K562 (cell line): ENCODE results near the gene PGM5. TPM values are rescaled to one million over a fixed set of nuclear protein-coding genes. Genes with fewer than 3 reads are reported as not detected.

Experiments used
- ATAC-seq: fragments of 200-7000 bp; cut with Tn5 transposase; 3 replicates; pipeline ENCODE4 v1.9.1; 2020; ENCODE audit warnings: moderate library complexity
- BruUV-seq: library from RNA; stranded (reverse); fragments of 400-500 nt; replicated peaks from 2 replicates; lab custom pipeline; 2021; lab: Mats Ljungman, UMichigan
- CTCF ChIA-PET: fragments of 300-600 bp; formaldehyde crosslinking; extraction: SDS; loops from one replicate; lab custom pipeline; 2021; ENCODE audit warnings: low intra/inter-chr PET ratio; lab: Yijun Ruan, JAX
- POLR2A ChIA-PET: fragments of 300-600, 350-650 bp; sonication (Branson Sonifier 250); formaldehyde crosslinking; extraction: SDS; loops from one replicate; lab custom pipeline; 2021; ENCODE audit warnings: antibody characterized with exemption, inconsistent platforms; lab: Yijun Ruan, JAX
- DNase-seq, 4 experiments: peaks; one replicate each; pipeline versions ENCODE4 v3.0.0 to v3.0.0-alpha.2; 2011 to 2018; ENCODE audit warnings: low spot score in 3 of 4, mixed read lengths in 3 of 4; ENCODE audit errors: extremely low read depth in 1 of 4
- FAIRE-seq: peaks from 2 replicates; lab custom pipeline; 2011; peaks lifted over from hg19 to GRCh38; lab: Jason Lieb, UNC
- H2AFZ ChIP-seq: 2 replicates; pipeline ENCODE4 v1.6.0; 2011; ENCODE audit warnings: low read depth, low read length, control low read depth, inconsistent platforms
- H3K27ac ChIP-seq: fragments of 200-600 bp; 3 replicates; pipeline ENCODE4 v1.8.0; 2011; ENCODE audit warnings: low read depth, mild to moderate bottlenecking, control low read depth, inconsistent platforms, low read length, moderate library complexity, mixed read lengths; ENCODE audit errors: extremely low read depth
- H3K27me3 ChIP-seq, 2 experiments: fragments of 300-600 bp in 1 of 2; 2 replicates in 1 of 2; 3 replicates in 1 of 2; pipeline versions ENCODE4 v1.6.0 to v1.8.0; 2011; ENCODE audit warnings: inconsistent platforms in 2 of 2, low read length in 2 of 2, mild to moderate bottlenecking in 1 of 2, mixed read lengths in 1 of 2, moderate library complexity in 1 of 2; ENCODE audit not compliant: control insufficient read depth in 2 of 2, insufficient read depth in 2 of 2
- H3K36me3 ChIP-seq: fragments of 300-600 bp; 3 replicates; pipeline ENCODE4 v1.8.0; 2011; ENCODE audit warnings: mild to moderate bottlenecking, low read length, inconsistent platforms; ENCODE audit not compliant: control insufficient read depth, insufficient read depth
- H3K4me1 ChIP-seq, 2 experiments: fragments of 200-600 bp in 1 of 2; replicated peaks in 1 of 2; 2 replicates in 1 of 2; 3 replicates in 1 of 2; pipeline versions ENCODE4 v1.5.1 to v1.8.0; 2011; ENCODE audit warnings: inconsistent platforms in 2 of 2, low read length in 2 of 2, mild to moderate bottlenecking in 1 of 2, mixed read lengths in 1 of 2, moderate library complexity in 1 of 2; ENCODE audit not compliant: control insufficient read depth in 2 of 2, insufficient read depth in 2 of 2
- H3K4me2 ChIP-seq: 2 replicates; pipeline ENCODE4 v1.6.1; 2011; ENCODE audit warnings: low read length, control low read depth, inconsistent platforms, mixed read lengths; ENCODE audit not compliant: insufficient read depth
- H3K4me3 ChIP-seq: fragments of 200-600 bp; sonication (generic), shearing (Covaris generic); 2 replicates; pipeline ENCODE4 v1.5.1; 2016; ENCODE audit warnings: control low read depth, inconsistent platforms
- H3K79me2 ChIP-seq: fragments of 200-600 bp; 3 replicates; pipeline ENCODE4 v1.8.0; 2011; ENCODE audit warnings: low read length, inconsistent platforms; ENCODE audit not compliant: control insufficient read depth, insufficient read depth
- H3K9ac ChIP-seq, 2 experiments: 2 replicates each; pipeline versions ENCODE4 v1.6.0 to v1.6.1; 2011; ENCODE audit warnings: low read depth in 2 of 2, low read length in 2 of 2, control low read depth in 1 of 2, inconsistent platforms in 1 of 2, mild to moderate bottlenecking in 1 of 2, mixed read lengths in 1 of 2; ENCODE audit not compliant: insufficient read depth in 1 of 2
- H3K9me1 ChIP-seq: one replicate; pipeline ENCODE4 v1.6.0; 2011; ENCODE audit warnings: inconsistent platforms, mild to moderate bottlenecking, low read length, moderate library complexity; ENCODE audit not compliant: control insufficient read depth, insufficient read depth
- H3K9me3 ChIP-seq: replicated peaks from 2 replicates; pipeline ENCODE4 v1.5.1; 2011; ENCODE audit warnings: low read depth, low read length, inconsistent platforms; ENCODE audit not compliant: control insufficient read depth, insufficient read depth
- H4K20me1 ChIP-seq: replicated peaks from 2 replicates; pipeline ENCODE4 v1.6.1; 2011; ENCODE audit warnings: low read length, inconsistent platforms, mixed read lengths; ENCODE audit not compliant: control insufficient read depth, insufficient read depth
- DPF2 ChIP-seq: fragments of 450-650 bp; IDR thresholded peaks from 2 replicates; pipeline ENCODE4 v1.6.1; 2016
- E2F4 ChIP-seq: sonication (generic); formaldehyde crosslinking; IDR thresholded peaks from 2 replicates; pipeline ENCODE4 v1.8.0; 2022; ENCODE audit warnings: mild to moderate bottlenecking, low read depth, missing genetic modification reagents
- E4F1 ChIP-seq: fragments of 250-450 bp; sonication (Bioruptor Pico); IDR thresholded peaks from 2 replicates; pipeline ENCODE4 v1.5.0; 2021; ENCODE audit warnings: mild to moderate bottlenecking, borderline replicate concordance
- HMG20B ChIP-seq: fragments of 250-450 bp; sonication (Bioruptor Pico); IDR thresholded peaks from 2 replicates; pipeline ENCODE4 v1.5.0; 2021; ENCODE audit warnings: mild to moderate bottlenecking
- LARP7 ChIP-seq: fragments of 450-650 bp; IDR thresholded peaks from 2 replicates; pipeline ENCODE4 v1.6.1; 2016
- MYBL2 ChIP-seq, 2 experiments: fragments of 450-650 bp in 1 of 2; sonication (generic) in 1 of 2; formaldehyde crosslinking in 1 of 2; IDR thresholded peaks; 2 replicates each; pipeline versions ENCODE4 v1.6.1 to v1.8.1; 2017 to 2022; ENCODE audit warnings: borderline replicate concordance in 1 of 2, inconsistent platforms in 1 of 2, low read depth in 1 of 2, mild to moderate bottlenecking in 1 of 2, missing genetic modification reagents in 1 of 2, moderate library complexity in 1 of 2
- NBN ChIP-seq: fragments of 450-650 bp; IDR thresholded peaks from 2 replicates; pipeline ENCODE4 v1.6.1; 2016; ENCODE audit warnings: low read depth, mild to moderate bottlenecking
- POLR2G ChIP-seq: fragments of 200-400 bp; formaldehyde crosslinking; IDR thresholded peaks from 2 replicates; pipeline ENCODE4 v1.6.1; 2017; ENCODE audit warnings: low read depth, mild to moderate bottlenecking, antibody characterized with exemption, low read length, moderate library complexity
- PTTG1 ChIP-seq: fragments of 450-650 bp; IDR thresholded peaks from 2 replicates; pipeline ENCODE4 v1.6.1; 2016; ENCODE audit warnings: low read depth, mild to moderate bottlenecking, missing genetic modification characterization, missing compliant biosample characterization
- SRF ChIP-seq, 2 experiments: fragments of 250-450, 450-650 bp in 1 of 2; sonication (Bioruptor Pico) in 1 of 2; sonication (generic) in 1 of 2; formaldehyde crosslinking; IDR thresholded peaks; 2 replicates each; pipeline versions ENCODE4 v1.5.0 to v1.5.1; 2020 to 2022; ENCODE audit warnings: mild to moderate bottlenecking in 1 of 2, missing genetic modification reagents in 1 of 2
- STAT5A ChIP-seq: IDR thresholded peaks from 2 replicates; pipeline ENCODE4 v1.6.1; 2012; ENCODE audit warnings: low read length, inconsistent platforms, borderline replicate concordance
- TARDBP ChIP-seq: fragments of 450-650 bp; IDR thresholded peaks from 2 replicates; pipeline ENCODE4 v1.6.1; 2016
- TGIF2 ChIP-seq: sonication (generic); formaldehyde crosslinking; IDR thresholded peaks from 2 replicates; pipeline ENCODE4 v1.8.1; 2022; ENCODE audit warnings: mild to moderate bottlenecking, missing genetic modification reagents, moderate library complexity
- TRIM25 ChIP-seq: fragments of 450-650 bp; IDR thresholded peaks from 2 replicates; pipeline ENCODE4 v1.7.0; 2016; ENCODE audit warnings: borderline replicate concordance
- ZNF311 ChIP-seq: fragments of 250-450 bp; sonication (Bioruptor Pico); IDR thresholded peaks from 2 replicates; pipeline ENCODE4 v1.4.0; 2020; ENCODE audit warnings: mild to moderate bottlenecking, moderate library complexity
- ZNF324 ChIP-seq: fragments of 250-450 bp; sonication (Bioruptor Pico); IDR thresholded peaks from 2 replicates; pipeline ENCODE4 v1.4.0; 2020; ENCODE audit warnings: mild to moderate bottlenecking
- ZNF431 ChIP-seq: sonication (generic); formaldehyde crosslinking; IDR thresholded peaks from 2 replicates; pipeline ENCODE4 v1.8.0; 2022; ENCODE audit warnings: mild to moderate bottlenecking, missing genetic modification reagents
- ZSCAN32 ChIP-seq: fragments of 450-650 bp; formaldehyde crosslinking; IDR thresholded peaks from 2 replicates; pipeline ENCODE4 v1.4.0; 2020; ENCODE audit warnings: mild to moderate bottlenecking, moderate library complexity
- WGBS: fragments of 100-300 bp; shearing (Covaris generic); methylation state at CpG from one replicate; pipeline ENCODE4 v1.1.6; 2016; ENCODE audit warnings: low coverage, mixed read lengths; ENCODE audit not compliant: insufficient coverage; ENCODE audit errors: missing lambda C conversion rate; 5-methylcytosine and 5-hydroxymethylcytosine counted together
- in situ Hi-C: fragments of 300-500 bp; cut with MboI; formaldehyde crosslinking; loops from 4 replicates; pipeline ENCODE4 v1.15.0; 2018; ENCODE audit warnings: inconsistent platforms, mixed read lengths
- intact Hi-C: fragments of 100-400 bp; cut with micrococcal nuclease; formaldehyde crosslinking; loops from 2 replicates; pipeline ENCODE4 v1.14.2; 2022
- polyA plus RNA-seq, 8 experiments: library from polyadenylated mRNA; depleted of rRNA in 4 of 8; stranded (reverse) in 5 of 8; unstranded in 3 of 8; fragments of >200 nt; fragmentation: Nextera tagmentation in 2 of 8; fragmentation: Illumina TruSeq in 1 of 8; extraction: Ambion mirVana in 2 of 8; extraction: Trizol in 1 of 8; gene quantifications; 2 replicates each; pipeline versions ENCODE4 v1.2.1 to v1.2.3, GENCODE V29; 2011 to 2014; ENCODE audit warnings: inconsistent platforms in 1 of 8, missing spikeins in 1 of 8
- total RNA-seq, 7 experiments: library from RNA; depleted of rRNA in 6 of 7; stranded (reverse); fragments of >200 nt in 6 of 7; fragmentation: Illumina TruSeq in 2 of 7; extraction: Trizol in 2 of 7; gene quantifications; 2 replicates each; pipeline versions ENCODE4 v1.2.1 to v1.2.3, GENCODE V29; 2011 to 2021; ENCODE audit warnings: low replicate concordance in 1 of 7

The PGM5 gene
- total and polyA plus RNA-seq, 9 of the 15 experiments (the other 6 are each of a cell fraction or from before 2014, with no cell fraction given), result 0.03 to 0.24 (median 0.15) TPM; not detected in 1

GRCh38 chr9:68515326-68516017 lies 159.1 kb downstream of the PGM5 start:
- TF ChIP-seq STAT5A, result no peak
- TF ChIP-seq ZNF311 (CRISPR knock-in tag), result no peak
- TF ChIP-seq SRF (CRISPR knock-in tag; IDR thresholded peaks at IDR 0.05), result no peak
- TF ChIP-seq TGIF2, result no peak
- TF ChIP-seq ZNF324, result no peak
- TF ChIP-seq PTTG1, result no peak
- TF ChIP-seq POLR2G, result no peak
- TF ChIP-seq NBN, result no peak
- TF ChIP-seq DPF2, result no peak
- no peak for TF ChIP-seq MYBL2 (IDR thresholded peaks at IDR 0.05; ENCODE audit: low read depth)
- no peak for TF ChIP-seq MYBL2 (CRISPR knock-in tag; IDR thresholded peaks at IDR 0.05; ENCODE audit: borderline replicate concordance)
- TF ChIP-seq HMG20B (CRISPR knock-in tag), result no peak
- no peak for TF ChIP-seq E4F1 (CRISPR knock-in tag)
- no peak for TF ChIP-seq LARP7
- no peak for TF ChIP-seq E2F4 (CRISPR knock-in tag)
- no peak for TF ChIP-seq TRIM25
- no peak for TF ChIP-seq ZNF431 (CRISPR knock-in tag)
- TF ChIP-seq TARDBP, result no peak
- no peak for TF ChIP-seq ZSCAN32
- Histone ChIP-seq H3K9me1 (no peaks in the 10 kb centered on the region), H3K27ac (no peak overlapping the region), H3K4me3 (no peak overlapping the region), H3K4me1 (no peaks in the 10 kb centered on the region), H4K20me1 (no peaks in the 10 kb centered on the region), H3K36me3 (no peaks in the 10 kb centered on the region), H2AFZ (no peak overlapping the region), H3K9me3 (no peaks in the 10 kb centered on the region), H3K79me2 (no peaks in the 10 kb centered on the region), H3K9ac (no peak overlapping the region), H3K4me2 (no peak overlapping the region), H3K27me3 (no peaks in the 10 kb centered on the region)
- ChIA-PET CTCF (no interaction called here), POLR2A (interaction anchor here (1.2 kb wide), 1 partner anchor 46 kb away, joined by 3 read pairs; no protein-coding TSS in a partner anchor)
- intact Hi-C loops (no loop called here), in situ Hi-C loops (no loop called here)
- ATAC-seq (no peak), DNase-seq (no peak), FAIRE-seq (no peak)
- no TSS peak for BruUV-seq
- 7% methylated on average over 3 of the region's 4 CpGs for WGBS
